Activated B cell treated with CpG ODN at 0.5 μM for 24 hours (primary cell): ENCODE measurements around the gene PITRM1. TPM values are rescaled to one million over a fixed set of nuclear protein-coding genes. Genes with fewer than 3 reads are reported as not detected.
"Not testable (repeated sequence)": the region's sequence is repeated elsewhere in the genome, so short reads cannot be mapped to it uniquely, and the experiment has no call there.

Source experiments
- ATAC-seq: fragments of 200-7000 bp; cut with Tn5 transposase; one replicate; pipeline ENCODE4 v1.10.0; 2021; ENCODE audit warnings: low read depth, mild to moderate bottlenecking, moderate library complexity
- CTCF ChIA-PET: fragments of 350-600 bp; sonication (Branson Sonifier 250); formaldehyde crosslinking; loops from one replicate; lab custom pipeline; 2021; ENCODE audit warnings: antibody characterized with exemption; lab: Charles Lee
- POLR2A ChIA-PET: fragments of 350-600 bp; sonication (Branson Sonifier 250); formaldehyde crosslinking; loops from one replicate; lab custom pipeline; 2021; ENCODE audit warnings: antibody characterized with exemption; lab: Charles Lee
- DNase-seq: peaks from one replicate; pipeline ENCODE4 v3.0.0; 2022
- H3K27ac Mint-ChIP-seq: one replicate; pipeline ENCODE4 v1.8.0; 2020; ENCODE audit warnings: mixed read lengths
- H3K27me3 Mint-ChIP-seq: one replicate; pipeline ENCODE4 v1.8.0; 2021; ENCODE audit warnings: mixed read lengths
- H3K36me3 Mint-ChIP-seq: one replicate; pipeline ENCODE4 v1.8.0; 2021; ENCODE audit warnings: low read depth, mixed read lengths
- H3K4me1 Mint-ChIP-seq: one replicate; pipeline ENCODE4 v1.8.0; 2021; ENCODE audit warnings: mixed read lengths
- H3K4me3 Mint-ChIP-seq: one replicate; pipeline ENCODE4 v1.8.0; 2020; ENCODE audit warnings: mild to moderate bottlenecking, mixed read lengths
- H3K9me3 Mint-ChIP-seq: one replicate; pipeline ENCODE4 v1.8.0; 2020; ENCODE audit warnings: mixed read lengths
- CTCF ChIP-seq: fragments of 200-600 bp; IDR thresholded peaks from one replicate; pipeline ENCODE4 v1.8.0; 2022; ENCODE audit warnings: antibody characterized with exemption, mild to moderate bottlenecking
- intact Hi-C: fragments of 100-400 bp; cut with micrococcal nuclease; formaldehyde crosslinking; loops from one replicate; pipeline ENCODE4 v1.15.1; 2024
- total RNA-seq: library from RNA; stranded (reverse); gene quantifications from 2 replicates; pipeline ENCODE4 v1.2.3, GENCODE V29; 2022

The PITRM1 gene
- total RNA-seq, 1 donor from 2014 or later, result 60.7 TPM

- peaks cover 23% of the 10 kb centered on the region for H3K4me1 Mint-ChIP-seq
- intact Hi-C loops, result loop anchor here (1.0 to 2.0 kb wide), 2 partner anchors 104 to 611 kb away; no protein-coding TSS in a partner anchor
- peak overlapping the region; percentile 85 for H3K4me3 Mint-ChIP-seq
- TF ChIP-seq CTCF, result no peak
- H3K36me3 Mint-ChIP-seq, result peaks cover 33% of the 10 kb centered on the region
- CTCF ChIA-PET, result interaction anchor here (1.1 kb wide), 1 partner anchor 8 kb away, joined by 3 read pairs; no protein-coding TSS in a partner anchor
- POLR2A ChIA-PET, result interaction anchor here (0.7 to 2.2 kb wide), 3 partner anchors 8 to 613 kb away, joined by 3 to 7 read pairs (median 3); partner anchors contain the start of gene KLF6
- no peaks in the 10 kb centered on the region for H3K27me3 Mint-ChIP-seq
- ATAC-seq (no peak), DNase-seq (no peak)
- H3K9me3 Mint-ChIP-seq, result no peaks in the 10 kb centered on the region
- H3K27ac Mint-ChIP-seq, result peak overlapping the region; percentile 80
Observed at GRCh38 chr10:3172081-3172445, 519 bp downstream of the PITRM1 start.

GRCh38 chr10:3171488-3171887 is 1.1 kb downstream of the PITRM1 start:
- CTCF ChIA-PET, intact Hi-C loops, DNase-seq, H3K9me3 Mint-ChIP-seq, POLR2A ChIA-PET, H3K27me3 Mint-ChIP-seq, ATAC-seq: not testable (repeated sequence)
- H3K36me3 Mint-ChIP-seq, result peaks cover 38% of the 10 kb centered on the region
- peak overlapping the region; percentile 85 for H3K4me3 Mint-ChIP-seq
- peak overlapping the region; percentile 80 for H3K27ac Mint-ChIP-seq
- peaks cover 23% of the 10 kb centered on the region for H3K4me1 Mint-ChIP-seq

GRCh38 chr10:3169673-3170072 is 2.9 kb downstream of the PITRM1 start:
- intact Hi-C loops, result no loop called here
- Mint-ChIP-seq H3K27ac (no peak overlapping the region), H3K9me3 (no peaks in the 10 kb centered on the region), H3K4me1 (peaks cover 23% of the 10 kb centered on the region), H3K36me3 (peaks cover 57% of the 10 kb centered on the region), H3K4me3 (no peak overlapping the region), H3K27me3 (no peaks in the 10 kb centered on the region)
- ChIA-PET CTCF (no interaction called here), POLR2A (no interaction called here)
- TF ChIP-seq CTCF, result no peak
- no peak for ATAC-seq
- no peak for DNase-seq

GRCh38 chr10:3169271-3169670 is 3.3 kb downstream of the PITRM1 start:
- no peak for TF ChIP-seq CTCF
- Mint-ChIP-seq H3K27ac (no peak overlapping the region), H3K27me3 (no peaks in the 10 kb centered on the region), H3K4me1 (peaks cover 23% of the 10 kb centered on the region), H3K36me3 (peaks cover 58% of the 10 kb centered on the region), H3K4me3 (no peak overlapping the region), H3K9me3 (no peaks in the 10 kb centered on the region)
- no peak for DNase-seq
- ChIA-PET CTCF (no interaction called here), POLR2A (no interaction called here)
- intact Hi-C loops, result no loop called here
- ATAC-seq, result no peak

- H3K27me3 Mint-ChIP-seq, result no peaks in the 10 kb centered on the region
- H3K4me1 Mint-ChIP-seq, result peaks cover 16% of the 10 kb centered on the region
- ATAC-seq (no peak), DNase-seq (no peak)
- H3K27ac Mint-ChIP-seq, result no peak overlapping the region
- intact Hi-C loops, result no loop called here
- TF ChIP-seq CTCF, result no peak
- ChIA-PET POLR2A (no interaction called here), CTCF (no interaction called here)
- H3K4me3 Mint-ChIP-seq, result no peak overlapping the region
- H3K9me3 Mint-ChIP-seq, result no peaks in the 10 kb centered on the region
- peaks cover 72% of the 10 kb centered on the region for H3K36me3 Mint-ChIP-seq
Observed at GRCh38 chr10:3167611-3168330, 4.8 kb downstream of the PITRM1 start.
